ENCODE results near the gene PTPRD. TPM values are rescaled to one million over a fixed set of nuclear protein-coding genes. Genes with fewer than 3 reads are reported as not detected.

PTPRD gene
- total RNA-seq, 1 experiment from 2014 or later = 32.5 TPM

GRCh38 chr9:9970514-9970913 is 642.3 kb downstream of the PTPRD start:
- peak overlapping the region in 2 of 3 experiments; percentile 27 to 60; a peak in 1 of 7 replicates for H3K27ac Mint-ChIP-seq
- Histone ChIP-seq H3K79me1 (ENCODE audit: insufficient read depth, low read depth, low read length, poor library complexity, severe bottlenecking) (no peaks in the 10 kb centered on the region), H3K9me3 (ENCODE audit: control insufficient read depth, low read depth, low read length) (no peaks in the 10 kb centered on the region), H3K27ac (ENCODE audit: insufficient read length, low read depth, low read length) (no peak overlapping the region), H4K20me1 (ENCODE audit: control insufficient read depth, insufficient read depth, insufficient read length) (no peaks in the 10 kb centered on the region), H3K14ac (ENCODE audit: insufficient read depth, low read length) (no peak overlapping the region), H3K23me2 (ENCODE audit: insufficient read length, low read depth, low read length, poor library complexity, severe bottlenecking) (no peaks in the 10 kb centered on the region), H3K4me2 (ENCODE audit: insufficient read depth, insufficient read length, low read length) (no peak overlapping the region), H3K18ac (ENCODE audit: insufficient read length, low read depth, low read length) (no peak overlapping the region), H2BK20ac (ENCODE audit: low read depth, low read length, poor library complexity, severe bottlenecking) (no peak overlapping the region), H2BK120ac (ENCODE audit: low read depth, low read length, poor library complexity, severe bottlenecking) (no peak overlapping the region), H3K9ac (ENCODE audit: extremely low read depth, insufficient read length, low read length) (no peak overlapping the region), H2AFZ (ENCODE audit: low read length) (no peak overlapping the region), H4K91ac (ENCODE audit: insufficient read length, low read depth, low read length) (no peak overlapping the region), H4K5ac (ENCODE audit: insufficient read length, low read depth, low read length) (no peak overlapping the region), H4K8ac (replicated peaks; ENCODE audit: insufficient read length, low read depth, low read length) (no peak overlapping the region), H2BK15ac (ENCODE audit: low read depth, low read length) (no peak overlapping the region), H3K4ac (ENCODE audit: low read depth, low read length) (no peak overlapping the region), H2BK5ac (ENCODE audit: insufficient read length, low read length) (no peak overlapping the region), H3T11ph (ENCODE audit: low read length) (no peak overlapping the region), H3K56ac (ENCODE audit: insufficient read length, low read depth, low read length) (no peak overlapping the region), H3K4me1 (ENCODE audit: insufficient read depth, low read length) (no peaks in the 10 kb centered on the region), H2BK12ac (ENCODE audit: insufficient read length, low read depth, low read length) (no peak overlapping the region), H3K27me3 (ENCODE audit: insufficient read depth, low read length) (no peaks in the 10 kb centered on the region), H2AK5ac (ENCODE audit: insufficient read length, low read length) (no peak overlapping the region), H3K79me2 (ENCODE audit: insufficient read depth, low read length) (no peaks in the 10 kb centered on the region), H3K23ac (ENCODE audit: insufficient read length, low read depth, low read length) (no peak overlapping the region)
- DNase-seq = no peak
- no peaks in the 10 kb centered on the region for H3K36me3 Mint-ChIP-seq (ENCODE audit: insufficient read depth in 1 of 3, low read depth in 3 of 3)
- H3K9me3 Mint-ChIP-seq = no peaks in the 10 kb centered on the region
- WGBS (ENCODE audit: extremely low coverage, insufficient read length, low lambda C conversion rate) = no CpG with 5 or more reads among the region's 5 CpGs
- H3K4me1 Mint-ChIP-seq = peaks cover 6% of the 10 kb centered on the region in 2 experiments
- no peaks in the 10 kb centered on the region for H3K27me3 Mint-ChIP-seq (ENCODE audit: low read depth)
- H3K4me3 Mint-ChIP-seq = no peak overlapping the region
- TF ChIP-seq CTCF (conservative IDR thresholded peaks at IDR 0.05) = no peak

Data from H9 (cell line).